HepG2 (cell line): ENCODE results near the gene MRS2. TPM values are rescaled to one million over a fixed set of nuclear protein-coding genes. Genes with fewer than 3 reads are reported as not detected.
A peak's percentile ranks its signal among the peaks of the same experiment; 100 is the strongest.

Experiments used
- AFF4 ChIP-seq: sonication (generic); formaldehyde crosslinking; IDR thresholded peaks from 2 replicates; pipeline ENCODE4 v1.4.0; 2020; ENCODE audit warnings: missing genetic modification reagents
- ARNT2 ChIP-seq: sonication (generic); formaldehyde crosslinking; IDR thresholded peaks from 2 replicates; pipeline ENCODE4 v1.8.0; 2022; ENCODE audit warnings: mild to moderate bottlenecking, low read depth, missing genetic modification reagents, moderate library complexity
- ERF ChIP-seq: IDR thresholded peaks from 2 replicates; pipeline ENCODE4 v1.6.1; 2018; ENCODE audit warnings: missing biosample characterization, missing genetic modification reagents
- HMG20B ChIP-seq: conservative IDR thresholded peaks from 2 replicates; pipeline ENCODE4 v1.6.1; 2016; ENCODE audit warnings: missing genetic modification reagents, missing compliant biosample characterization
- MBD4 ChIP-seq: IDR thresholded peaks from 2 replicates; pipeline ENCODE4 v1.6.1; 2012; ENCODE audit warnings: low read length, inconsistent platforms, borderline replicate concordance
- POLR2A ChIP-seq, 2 experiments: IDR thresholded peaks; 2 replicates each; pipeline ENCODE4 v1.6.1; 2011; ENCODE audit warnings: low read depth in 2 of 2, low read length in 2 of 2, mild to moderate bottlenecking in 1 of 2, moderate library complexity in 1 of 2; ENCODE audit not compliant: insufficient read depth in 1 of 2
- RORA ChIP-seq: sonication (generic); formaldehyde crosslinking; IDR thresholded peaks from 2 replicates; pipeline ENCODE4 v1.5.0; 2020; ENCODE audit warnings: mild to moderate bottlenecking, missing genetic modification reagents, moderate library complexity
- SMAD9 ChIP-seq: sonication (generic); formaldehyde crosslinking; IDR thresholded peaks from 2 replicates; pipeline ENCODE4 v1.5.1; 2020; ENCODE audit warnings: mild to moderate bottlenecking, missing genetic modification reagents
- SNAPC5 ChIP-seq: sonication (generic); formaldehyde crosslinking; IDR thresholded peaks from 2 replicates; pipeline ENCODE4 v1.8.1; 2023; ENCODE audit warnings: mild to moderate bottlenecking, missing genetic modification reagents, borderline replicate concordance
- SP5 ChIP-seq: IDR thresholded peaks from 2 replicates; pipeline ENCODE4 v1.6.1; 2016; ENCODE audit warnings: low read depth, borderline replicate concordance
- TBP ChIP-seq: sonication (generic); formaldehyde crosslinking; IDR thresholded peaks from 2 replicates; pipeline ENCODE4 v1.5.0; 2020; ENCODE audit warnings: missing genetic modification reagents
- ZNF224 ChIP-seq: sonication (generic); formaldehyde crosslinking; IDR thresholded peaks from 2 replicates; pipeline ENCODE4 v1.5.0; 2020; ENCODE audit warnings: mild to moderate bottlenecking, missing genetic modification reagents
- ZNF234 ChIP-seq: sonication (generic); formaldehyde crosslinking; conservative IDR thresholded peaks from 2 replicates; pipeline ENCODE4 v1.5.1; 2020; ENCODE audit warnings: mild to moderate bottlenecking, missing genetic modification reagents
- ZNF343 ChIP-seq: sonication (generic); formaldehyde crosslinking; IDR thresholded peaks from 2 replicates; pipeline ENCODE4 v1.4.0; 2020; ENCODE audit warnings: mild to moderate bottlenecking, missing genetic modification reagents
- ZNF512 ChIP-seq: sonication (generic); formaldehyde crosslinking; IDR thresholded peaks from 2 replicates; pipeline ENCODE4 v1.4.0; 2020; ENCODE audit warnings: mild to moderate bottlenecking, missing genetic modification reagents
- ZNF550 ChIP-seq: sonication (generic); formaldehyde crosslinking; IDR thresholded peaks from 2 replicates; pipeline ENCODE4 v1.4.0; 2020; ENCODE audit warnings: mild to moderate bottlenecking, missing genetic modification reagents, borderline replicate concordance
- ZNF577 ChIP-seq: sonication (generic); formaldehyde crosslinking; IDR thresholded peaks from 2 replicates; pipeline ENCODE4 v1.4.0; 2020; ENCODE audit warnings: mild to moderate bottlenecking, low read depth, missing genetic modification reagents, borderline replicate concordance
- ZNF766 ChIP-seq: sonication (generic); formaldehyde crosslinking; IDR thresholded peaks from 2 replicates; pipeline ENCODE4 v1.5.0; 2020; ENCODE audit warnings: missing genetic modification reagents, borderline replicate concordance
- polyA plus RNA-seq, 8 experiments: library from polyadenylated mRNA; depleted of rRNA in 3 of 8; stranded (reverse) in 7 of 8; unstranded in 1 of 8; fragments of >200 nt; fragmentation: Illumina TruSeq in 4 of 8; extraction: Trizol in 4 of 8; gene quantifications; 2 replicates each; pipeline versions ENCODE4 v1.2.1 to v1.2.3, GENCODE V29; 2011 to 2016; ENCODE audit warnings: low read depth in 4 of 8, missing spikeins in 1 of 8, mixed read lengths in 1 of 8; ENCODE audit not compliant: insufficient read depth in 1 of 8
- total RNA-seq, 5 experiments: library from RNA; depleted of rRNA; stranded (reverse); fragments of >200 nt; fragmentation: Illumina TruSeq; extraction: Trizol; gene quantifications; 2 replicates each; pipeline ENCODE4 v1.2.3, GENCODE V29; 2016; ENCODE audit warnings: low read depth in 1 of 5
- TF ChIP-seq, protein P1 (sequence below): sonication (generic); formaldehyde crosslinking; IDR thresholded peaks from 2 replicates; pipeline ENCODE4 v1.5.0; 2020; ENCODE audit warnings: missing genetic modification reagents
- TF ChIP-seq, protein P2 (sequence below): sonication (generic); formaldehyde crosslinking; IDR thresholded peaks from 2 replicates; pipeline ENCODE4 v1.4.0; 2020; ENCODE audit warnings: missing genetic modification reagents, borderline replicate concordance

Gene MRS2
- total and polyA plus RNA-seq, 2 of the 13 experiments (the other 11 are each of a cell fraction or from before 2014, with no cell fraction given), result 31.1 to 83.8 TPM

- peak; percentile 94; the same call in 1 of the 2 replicates for TF ChIP-seq ZNF550 (CRISPR knock-in tag)
- peak; percentile 75 for TF ChIP-seq ERF (CRISPR knock-in tag)
- peak; percentile 66 for TF ChIP-seq ARNT2 (CRISPR knock-in tag)
- TF ChIP-seq SMAD9 (CRISPR knock-in tag), result peak; percentile 98
- TF ChIP-seq HMG20B, result peak; percentile 72
- no peak for TF ChIP-seq RORA (CRISPR knock-in tag)
- peak; percentile 8; the same call in 1 of the 2 replicates for TF ChIP-seq ZNF766
- no peak for TF ChIP-seq TBP (CRISPR knock-in tag)
- no peak for TF ChIP-seq SNAPC5 (CRISPR knock-in tag)
- TF ChIP-seq ZNF224 (CRISPR knock-in tag), result peak; percentile 97; the same call in 1 of the 2 replicates
- TF ChIP-seq ZNF234 (CRISPR knock-in tag), result no peak
- TF ChIP-seq, protein P1, sequence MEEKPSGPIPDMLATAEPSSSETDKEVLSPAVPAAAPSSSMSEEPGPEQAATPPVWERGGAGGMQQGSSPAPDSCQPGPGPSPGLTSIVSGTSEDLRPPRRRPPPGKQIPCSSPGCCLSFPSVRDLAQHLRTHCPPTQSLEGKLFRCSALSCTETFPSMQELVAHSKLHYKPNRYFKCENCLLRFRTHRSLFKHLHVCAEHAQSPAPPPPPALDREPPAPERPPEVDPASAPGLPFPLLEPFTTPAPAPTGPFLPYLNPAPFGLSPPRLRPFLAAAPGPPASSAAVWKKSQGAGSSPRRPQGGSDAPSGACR (CRISPR knock-in tag), result peak; percentile 97
- TF ChIP-seq AFF4 (CRISPR knock-in tag), result peak; percentile 74; the same call in 1 of the 2 replicates
- TF ChIP-seq ZNF343 (CRISPR knock-in tag), result peak; percentile 90
- TF ChIP-seq ZNF577 (CRISPR knock-in tag), result no peak
- no peak for TF ChIP-seq MBD4
- TF ChIP-seq POLR2A (IDR thresholded peaks at IDR 0.05; ENCODE audit: insufficient read depth in 1 of 2, low read depth in 2 of 2, low read length in 2 of 2), result peak; percentile 66 to 70
- TF ChIP-seq SP5 (CRISPR knock-in tag), result no peak
- no peak; the same call in 1 of the 2 replicates for TF ChIP-seq ZNF512 (CRISPR knock-in tag)
- TF ChIP-seq, protein P2, sequence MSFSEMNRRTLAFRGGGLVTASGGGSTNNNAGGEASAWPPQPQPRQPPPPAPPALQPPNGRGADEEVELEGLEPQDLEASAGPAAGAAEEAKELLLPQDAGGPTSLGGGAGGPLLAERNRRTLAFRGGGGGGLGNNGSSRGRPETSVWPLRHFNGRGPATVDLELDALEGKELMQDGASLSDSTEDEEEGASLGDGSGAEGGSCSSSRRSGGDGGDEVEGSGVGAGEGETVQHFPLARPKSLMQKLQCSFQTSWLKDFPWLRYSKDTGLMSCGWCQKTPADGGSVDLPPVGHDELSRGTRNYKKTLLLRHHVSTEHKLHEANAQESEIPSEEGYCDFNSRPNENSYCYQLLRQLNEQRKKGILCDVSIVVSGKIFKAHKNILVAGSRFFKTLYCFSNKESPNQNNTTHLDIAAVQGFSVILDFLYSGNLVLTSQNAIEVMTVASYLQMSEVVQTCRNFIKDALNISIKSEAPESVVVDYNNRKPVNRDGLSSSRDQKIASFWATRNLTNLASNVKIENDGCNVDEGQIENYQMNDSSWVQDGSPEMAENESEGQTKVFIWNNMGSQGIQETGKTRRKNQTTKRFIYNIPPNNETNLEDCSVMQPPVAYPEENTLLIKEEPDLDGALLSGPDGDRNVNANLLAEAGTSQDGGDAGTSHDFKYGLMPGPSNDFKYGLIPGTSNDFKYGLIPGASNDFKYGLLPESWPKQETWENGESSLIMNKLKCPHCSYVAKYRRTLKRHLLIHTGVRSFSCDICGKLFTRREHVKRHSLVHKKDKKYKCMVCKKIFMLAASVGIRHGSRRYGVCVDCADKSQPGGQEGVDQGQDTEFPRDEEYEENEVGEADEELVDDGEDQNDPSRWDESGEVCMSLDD (CRISPR knock-in tag), result peak; percentile 65; the same call in 1 of the 2 replicates
Measured at GRCh38 chr6:24357336-24358218, 45.2 kb upstream of the MRS2 start, which contains the start of gene DCDC2 (continued).
